Fibroblast of lung (primary cell): ENCODE results near the gene SEMA3E. TPM values are rescaled to one million over a fixed set of nuclear protein-coding genes. Genes with fewer than 3 reads are reported as not detected.

Experiments used
- DNase-seq, 2 donors: peaks; one replicate each; pipeline versions ENCODE4 v3.0.0 to v3.0.0-alpha.2; 2010; ENCODE audit warnings: low read depth in 2 of 2
- H2AFZ ChIP-seq: 2 replicates; pipeline ENCODE4 v1.5.1; 2012; ENCODE audit warnings: low read length, control low read depth, inconsistent platforms
- H3K27ac ChIP-seq: 2 replicates; pipeline ENCODE4 v1.5.1; 2011; ENCODE audit warnings: low read length, control low read depth; ENCODE audit not compliant: insufficient read depth
- H3K27me3 ChIP-seq: 2 replicates; pipeline ENCODE4 v1.5.1; 2011; ENCODE audit warnings: mild to moderate bottlenecking, low read length; ENCODE audit not compliant: control insufficient read depth, insufficient read depth
- H3K36me3 ChIP-seq: 2 replicates; pipeline ENCODE4 v1.5.1; 2011; ENCODE audit warnings: low read length; ENCODE audit not compliant: control insufficient read depth, insufficient read depth
- H3K4me1 ChIP-seq: 2 replicates; pipeline ENCODE4 v1.5.1; 2011; ENCODE audit warnings: low read length; ENCODE audit not compliant: control insufficient read depth, insufficient read depth; ENCODE audit errors: extremely low read depth
- H3K4me2 ChIP-seq: 2 replicates; pipeline ENCODE4 v1.5.1; 2011; ENCODE audit warnings: low read length, control low read depth; ENCODE audit not compliant: insufficient read depth; ENCODE audit errors: extremely low read depth
- H3K4me3 ChIP-seq, 4 experiments: fragments of 200-600 bp in 1 of 4; sonication (generic) in 1 of 4; replicated peaks in 1 of 4; 2 replicates each; pipeline ENCODE4 v1.5.1; 2011 to 2016; ENCODE audit warnings: low read length in 4 of 4, low read depth in 3 of 4, mild to moderate bottlenecking in 3 of 4, control low read depth in 2 of 4, inconsistent platforms in 1 of 4, mixed read lengths in 1 of 4; ENCODE audit not compliant: insufficient read depth in 1 of 4; ENCODE audit errors: control extremely low read depth in 1 of 4
- H3K79me2 ChIP-seq: 2 replicates; pipeline ENCODE4 v1.5.1; 2012; ENCODE audit warnings: mild to moderate bottlenecking, low read length, inconsistent platforms; ENCODE audit not compliant: control insufficient read depth, insufficient read depth
- H3K9ac ChIP-seq: 2 replicates; pipeline ENCODE4 v1.5.1; 2011; ENCODE audit warnings: mild to moderate bottlenecking, low read length, control low read depth; ENCODE audit not compliant: insufficient read depth
- H3K9me3 ChIP-seq: 2 replicates; pipeline ENCODE4 v1.5.1; 2012; ENCODE audit warnings: low read depth, low read length; ENCODE audit not compliant: control insufficient read depth, insufficient read depth
- H4K20me1 ChIP-seq: 2 replicates; pipeline ENCODE4 v1.5.1; 2011; ENCODE audit warnings: low read length; ENCODE audit not compliant: control insufficient read depth, insufficient read depth; ENCODE audit errors: extremely low read depth
- EZH2 ChIP-seq: IDR thresholded peaks from 2 replicates; pipeline ENCODE4 v1.5.1; 2012; ENCODE audit warnings: low read length, control low read depth, mild to moderate bottlenecking; ENCODE audit errors: missing control alignments
- polyA plus RNA-seq, 2 donors: library from polyadenylated mRNA; depleted of rRNA in 1 of 2; stranded (reverse) in 1 of 2; unstranded in 1 of 2; fragments of >200 nt; gene quantifications; 2 replicates each; pipeline ENCODE4 v1.2.1, GENCODE V29; 2011 to 2012; ENCODE audit warnings: missing spikeins in 1 of 2
- total RNA-seq: library from RNA; depleted of rRNA; stranded (reverse); fragments of >200 nt; gene quantifications from 2 replicates; pipeline ENCODE4 v1.2.1, GENCODE V29; 2014
- TF ChIP-seq, protein P1 (sequence below), 2 donors: IDR thresholded peaks in 1 of 2; conservative IDR thresholded peaks in 1 of 2; 1 replicate in 1 of 2; 2 replicates in 1 of 2; pipeline ENCODE4 v1.5.1; 2011 to 2012; ENCODE audit warnings: low read length in 2 of 2, control low read depth in 1 of 2, inconsistent platforms in 1 of 2, low read depth in 1 of 2, mild to moderate bottlenecking in 1 of 2

SEMA3E gene
- total and polyA plus RNA-seq, 2 donors (not counting 1 experiment from before 2014, with no cell fraction given), result 1.1 to 2.0 TPM

DNA sequence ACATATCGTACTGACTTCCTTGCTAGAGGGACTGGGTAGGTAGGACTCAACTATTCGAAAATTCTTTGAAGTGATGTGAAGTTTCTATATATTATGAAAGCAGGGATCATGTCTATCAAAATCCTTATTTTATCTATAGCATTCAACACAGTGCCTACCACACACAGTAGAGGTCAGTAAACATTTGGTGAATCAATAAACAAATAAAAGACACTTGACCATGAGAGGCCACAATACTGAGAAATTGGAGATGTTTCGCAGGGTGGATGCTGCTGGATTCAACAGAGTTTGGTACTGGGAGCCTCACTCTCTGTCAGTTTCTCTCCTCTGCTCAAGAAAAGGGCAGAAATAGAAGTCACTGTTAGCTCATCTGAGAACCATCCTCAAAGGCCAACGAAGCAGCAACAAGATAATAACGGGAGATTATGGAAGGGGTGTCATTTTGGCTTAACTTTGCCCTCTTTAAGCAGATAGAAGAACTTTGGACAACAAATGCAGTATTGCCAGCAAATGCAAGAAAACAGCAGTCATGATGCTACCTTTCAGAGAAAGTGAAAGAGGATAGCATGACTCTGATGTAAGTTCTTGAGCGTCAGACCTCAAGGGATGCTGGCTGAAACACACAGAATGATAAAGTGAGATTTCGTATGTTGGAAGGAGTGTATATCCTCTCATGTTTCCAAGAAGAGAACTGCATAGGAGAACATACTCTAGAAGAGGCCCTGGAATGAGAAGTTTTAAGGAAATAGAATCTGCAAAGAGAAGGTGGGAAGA, 107.6 kb downstream of the SEMA3E start:
- H3K4me1 ChIP-seq, result no peaks in the 10 kb centered on the region
- no peaks in the 10 kb centered on the region for H4K20me1 ChIP-seq
- no peak overlapping the region for H3K9ac ChIP-seq
- H3K36me3 ChIP-seq, result no peaks in the 10 kb centered on the region
- no peaks in the 10 kb centered on the region for H3K27me3 ChIP-seq
- no peak for DNase-seq
- no peak overlapping the region for H3K27ac ChIP-seq
- no peak overlapping the region for H3K4me2 ChIP-seq
- TF ChIP-seq EZH2, result no peak
- TF ChIP-seq, protein P1, sequence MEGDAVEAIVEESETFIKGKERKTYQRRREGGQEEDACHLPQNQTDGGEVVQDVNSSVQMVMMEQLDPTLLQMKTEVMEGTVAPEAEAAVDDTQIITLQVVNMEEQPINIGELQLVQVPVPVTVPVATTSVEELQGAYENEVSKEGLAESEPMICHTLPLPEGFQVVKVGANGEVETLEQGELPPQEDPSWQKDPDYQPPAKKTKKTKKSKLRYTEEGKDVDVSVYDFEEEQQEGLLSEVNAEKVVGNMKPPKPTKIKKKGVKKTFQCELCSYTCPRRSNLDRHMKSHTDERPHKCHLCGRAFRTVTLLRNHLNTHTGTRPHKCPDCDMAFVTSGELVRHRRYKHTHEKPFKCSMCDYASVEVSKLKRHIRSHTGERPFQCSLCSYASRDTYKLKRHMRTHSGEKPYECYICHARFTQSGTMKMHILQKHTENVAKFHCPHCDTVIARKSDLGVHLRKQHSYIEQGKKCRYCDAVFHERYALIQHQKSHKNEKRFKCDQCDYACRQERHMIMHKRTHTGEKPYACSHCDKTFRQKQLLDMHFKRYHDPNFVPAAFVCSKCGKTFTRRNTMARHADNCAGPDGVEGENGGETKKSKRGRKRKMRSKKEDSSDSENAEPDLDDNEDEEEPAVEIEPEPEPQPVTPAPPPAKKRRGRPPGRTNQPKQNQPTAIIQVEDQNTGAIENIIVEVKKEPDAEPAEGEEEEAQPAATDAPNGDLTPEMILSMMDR (conservative IDR thresholded peaks at IDR 0.05 in 1 of 2, IDR thresholded peaks at IDR 0.05 in 1 of 2; ENCODE audit: low read depth in 1 of 2, low read length in 2 of 2), result no peak
- H3K79me2 ChIP-seq, result no peaks in the 10 kb centered on the region
- no peak overlapping the region for H2AFZ ChIP-seq
- no peaks in the 10 kb centered on the region for H3K9me3 ChIP-seq
- H3K4me3 ChIP-seq, result no peak overlapping the region

DNA sequence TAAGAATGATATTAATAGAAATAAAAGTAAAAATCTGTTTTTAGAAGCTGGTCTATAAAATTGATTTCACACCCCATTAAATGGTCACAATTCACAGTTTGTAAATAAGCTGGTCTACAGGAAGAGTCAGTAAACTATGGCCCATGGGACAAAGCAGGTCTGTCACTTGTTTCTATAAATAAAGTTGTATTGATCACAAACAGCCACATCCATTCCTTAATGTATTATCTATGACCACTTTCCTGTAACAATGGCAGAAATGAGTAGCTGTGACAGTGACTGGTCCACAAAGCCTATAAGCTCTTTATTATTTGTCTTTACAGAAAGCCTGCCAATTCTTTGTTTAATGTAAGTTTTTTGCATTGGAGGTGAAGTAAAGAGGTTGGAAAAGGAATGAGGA, 114.5 kb downstream of the SEMA3E start:
- no peak for TF ChIP-seq EZH2
- TF ChIP-seq, protein P1 (conservative IDR thresholded peaks at IDR 0.05 in 1 of 2, IDR thresholded peaks at IDR 0.05 in 1 of 2; ENCODE audit: low read depth in 1 of 2, low read length in 2 of 2), result no peak
- Histone ChIP-seq H3K4me1 (no peaks in the 10 kb centered on the region), H3K36me3 (no peaks in the 10 kb centered on the region), H3K4me3 (no peak overlapping the region), H3K9me3 (no peaks in the 10 kb centered on the region), H3K27me3 (no peaks in the 10 kb centered on the region), H3K9ac (no peak overlapping the region), H4K20me1 (no peaks in the 10 kb centered on the region), H3K27ac (no peak overlapping the region), H3K79me2 (no peaks in the 10 kb centered on the region), H3K4me2 (no peak overlapping the region), H2AFZ (no peak overlapping the region)
- DNase-seq, result no peak

DNA sequence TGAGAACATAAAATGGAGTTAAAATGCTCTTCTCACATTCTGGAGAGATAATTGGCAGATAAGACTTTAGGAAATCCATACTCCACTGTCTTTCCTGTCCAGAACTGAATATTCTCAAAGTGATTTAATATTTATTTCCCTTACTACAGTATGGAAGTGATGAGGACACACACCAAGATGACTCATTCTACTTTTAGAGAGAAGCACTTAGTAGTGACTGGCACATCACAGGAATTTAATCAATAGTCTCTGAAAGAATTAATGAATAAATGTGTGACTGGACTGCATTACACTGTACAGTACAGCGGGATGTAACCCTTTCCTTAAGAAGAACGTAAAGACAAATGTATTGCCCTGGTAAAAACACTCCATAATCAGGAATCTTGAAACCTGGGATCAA, 116.7 kb downstream of the SEMA3E start:
- Histone ChIP-seq H3K4me3 (no peak overlapping the region), H3K36me3 (no peaks in the 10 kb centered on the region), H4K20me1 (no peaks in the 10 kb centered on the region), H3K9ac (no peak overlapping the region), H3K4me2 (no peak overlapping the region), H3K27me3 (no peaks in the 10 kb centered on the region), H3K9me3 (no peaks in the 10 kb centered on the region), H3K27ac (no peak overlapping the region), H3K79me2 (no peaks in the 10 kb centered on the region), H3K4me1 (no peaks in the 10 kb centered on the region), H2AFZ (no peak overlapping the region)
- TF ChIP-seq EZH2, result no peak
- TF ChIP-seq, protein P1 (conservative IDR thresholded peaks at IDR 0.05 in 1 of 2, IDR thresholded peaks at IDR 0.05 in 1 of 2; ENCODE audit: low read depth in 1 of 2, low read length in 2 of 2), result no peak
- DNase-seq, result peak; percentile 40 to 64
